ENCODE measurements around the gene CDC25A. TPM values are rescaled to one million over a fixed set of nuclear protein-coding genes. Genes with fewer than 3 reads are reported as not detected.

Gene CDC25A
- total RNA-seq, 1 experiment from 2014 or later, result 12.8 TPM

DNA sequence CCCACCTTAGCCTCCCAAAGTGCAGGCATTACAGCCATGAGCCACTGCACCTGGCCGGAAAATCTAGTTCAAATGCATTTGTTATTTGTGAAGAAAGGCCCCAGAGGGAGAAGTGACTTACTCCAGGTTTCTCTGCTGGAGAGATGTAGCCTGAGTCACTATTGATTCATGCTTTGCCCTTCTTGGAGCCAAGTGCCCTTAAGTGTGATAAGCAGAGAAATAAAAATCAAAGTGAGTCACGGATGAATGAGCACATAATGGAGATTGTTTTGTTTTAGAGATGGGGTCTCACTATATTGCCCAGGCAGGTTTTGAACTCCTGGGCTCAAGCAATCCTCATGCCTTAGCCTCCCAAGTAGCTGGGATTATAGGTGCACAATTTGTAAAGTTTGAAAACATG lies 33.1 kb downstream of the CDC25A start:
- 0 out of 2 replicates have a peak, but pooled peaks have one; percentile 18 for ATAC-seq
- Histone ChIP-seq H3K27ac (ENCODE audit: low read length) (no peak overlapping the region), H3K4me3 (ENCODE audit: low read depth in 2 of 2, low read length in 2 of 2) (no peak overlapping the region), H3K27me3 (ENCODE audit: control insufficient read depth, insufficient read depth, low read length) (no peaks in the 10 kb centered on the region), H3K4me1 (ENCODE audit: control insufficient read depth, insufficient read depth, low read length) (no peaks in the 10 kb centered on the region; the same call in 1 of the 2 replicates), H3K9me3 (ENCODE audit: control insufficient read depth, insufficient read depth, low read depth, low read length) (no peaks in the 10 kb centered on the region), H3K36me3 (ENCODE audit: control insufficient read depth, insufficient read depth, low read length) (no peaks in the 10 kb centered on the region; the same call in 1 of the 2 replicates)
- intact Hi-C loops (cut with micrococcal nuclease; ENCODE audit: unreplicated experiment), result loop anchor here (10.0 kb wide), 1 partner anchor 300 kb away; no protein-coding TSS in a partner anchor
- no peak for DNase-seq (ENCODE audit: low read depth, low spot score)
- ChIA-PET POLR2A (no interaction called here), CTCF (interaction anchor here (0.5 to 0.6 kb wide), 2 partner anchors 10 to 46 kb away, joined by 4 read pairs; no protein-coding TSS in a partner anchor)
- in situ Hi-C loops (cut with HindIII; ENCODE audit: low pct_unique_long_range_greater_than_20kb, low sequenced_read_pairs), result no loop called here
- BruUV-seq (replicated peaks), result no TSS peak
- TF ChIP-seq TCF7L2 (IDR thresholded peaks at IDR 0.05; ENCODE audit: low read depth, low read length), result no peak
- TF ChIP-seq, protein P1, sequence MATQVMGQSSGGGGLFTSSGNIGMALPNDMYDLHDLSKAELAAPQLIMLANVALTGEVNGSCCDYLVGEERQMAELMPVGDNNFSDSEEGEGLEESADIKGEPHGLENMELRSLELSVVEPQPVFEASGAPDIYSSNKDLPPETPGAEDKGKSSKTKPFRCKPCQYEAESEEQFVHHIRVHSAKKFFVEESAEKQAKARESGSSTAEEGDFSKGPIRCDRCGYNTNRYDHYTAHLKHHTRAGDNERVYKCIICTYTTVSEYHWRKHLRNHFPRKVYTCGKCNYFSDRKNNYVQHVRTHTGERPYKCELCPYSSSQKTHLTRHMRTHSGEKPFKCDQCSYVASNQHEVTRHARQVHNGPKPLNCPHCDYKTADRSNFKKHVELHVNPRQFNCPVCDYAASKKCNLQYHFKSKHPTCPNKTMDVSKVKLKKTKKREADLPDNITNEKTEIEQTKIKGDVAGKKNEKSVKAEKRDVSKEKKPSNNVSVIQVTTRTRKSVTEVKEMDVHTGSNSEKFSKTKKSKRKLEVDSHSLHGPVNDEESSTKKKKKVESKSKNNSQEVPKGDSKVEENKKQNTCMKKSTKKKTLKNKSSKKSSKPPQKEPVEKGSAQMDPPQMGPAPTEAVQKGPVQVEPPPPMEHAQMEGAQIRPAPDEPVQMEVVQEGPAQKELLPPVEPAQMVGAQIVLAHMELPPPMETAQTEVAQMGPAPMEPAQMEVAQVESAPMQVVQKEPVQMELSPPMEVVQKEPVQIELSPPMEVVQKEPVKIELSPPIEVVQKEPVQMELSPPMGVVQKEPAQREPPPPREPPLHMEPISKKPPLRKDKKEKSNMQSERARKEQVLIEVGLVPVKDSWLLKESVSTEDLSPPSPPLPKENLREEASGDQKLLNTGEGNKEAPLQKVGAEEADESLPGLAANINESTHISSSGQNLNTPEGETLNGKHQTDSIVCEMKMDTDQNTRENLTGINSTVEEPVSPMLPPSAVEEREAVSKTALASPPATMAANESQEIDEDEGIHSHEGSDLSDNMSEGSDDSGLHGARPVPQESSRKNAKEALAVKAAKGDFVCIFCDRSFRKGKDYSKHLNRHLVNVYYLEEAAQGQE (IDR thresholded peaks at IDR 0.05; ENCODE audit: insufficient read depth in 1 of 2, low read depth in 2 of 2, low read length in 1 of 2), result no peak
- TF ChIP-seq POLR2AphosphoS5 (IDR thresholded peaks at IDR 0.05; ENCODE audit: low read depth, low read length), result no peak
- TF ChIP-seq, protein P2, sequence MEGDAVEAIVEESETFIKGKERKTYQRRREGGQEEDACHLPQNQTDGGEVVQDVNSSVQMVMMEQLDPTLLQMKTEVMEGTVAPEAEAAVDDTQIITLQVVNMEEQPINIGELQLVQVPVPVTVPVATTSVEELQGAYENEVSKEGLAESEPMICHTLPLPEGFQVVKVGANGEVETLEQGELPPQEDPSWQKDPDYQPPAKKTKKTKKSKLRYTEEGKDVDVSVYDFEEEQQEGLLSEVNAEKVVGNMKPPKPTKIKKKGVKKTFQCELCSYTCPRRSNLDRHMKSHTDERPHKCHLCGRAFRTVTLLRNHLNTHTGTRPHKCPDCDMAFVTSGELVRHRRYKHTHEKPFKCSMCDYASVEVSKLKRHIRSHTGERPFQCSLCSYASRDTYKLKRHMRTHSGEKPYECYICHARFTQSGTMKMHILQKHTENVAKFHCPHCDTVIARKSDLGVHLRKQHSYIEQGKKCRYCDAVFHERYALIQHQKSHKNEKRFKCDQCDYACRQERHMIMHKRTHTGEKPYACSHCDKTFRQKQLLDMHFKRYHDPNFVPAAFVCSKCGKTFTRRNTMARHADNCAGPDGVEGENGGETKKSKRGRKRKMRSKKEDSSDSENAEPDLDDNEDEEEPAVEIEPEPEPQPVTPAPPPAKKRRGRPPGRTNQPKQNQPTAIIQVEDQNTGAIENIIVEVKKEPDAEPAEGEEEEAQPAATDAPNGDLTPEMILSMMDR (IDR thresholded peaks at IDR 0.05), result no peak
- no peak for TF ChIP-seq SIN3A (IDR thresholded peaks at IDR 0.05; ENCODE audit: borderline replicate concordance, insufficient read depth, low read depth, low read length)

DNA sequence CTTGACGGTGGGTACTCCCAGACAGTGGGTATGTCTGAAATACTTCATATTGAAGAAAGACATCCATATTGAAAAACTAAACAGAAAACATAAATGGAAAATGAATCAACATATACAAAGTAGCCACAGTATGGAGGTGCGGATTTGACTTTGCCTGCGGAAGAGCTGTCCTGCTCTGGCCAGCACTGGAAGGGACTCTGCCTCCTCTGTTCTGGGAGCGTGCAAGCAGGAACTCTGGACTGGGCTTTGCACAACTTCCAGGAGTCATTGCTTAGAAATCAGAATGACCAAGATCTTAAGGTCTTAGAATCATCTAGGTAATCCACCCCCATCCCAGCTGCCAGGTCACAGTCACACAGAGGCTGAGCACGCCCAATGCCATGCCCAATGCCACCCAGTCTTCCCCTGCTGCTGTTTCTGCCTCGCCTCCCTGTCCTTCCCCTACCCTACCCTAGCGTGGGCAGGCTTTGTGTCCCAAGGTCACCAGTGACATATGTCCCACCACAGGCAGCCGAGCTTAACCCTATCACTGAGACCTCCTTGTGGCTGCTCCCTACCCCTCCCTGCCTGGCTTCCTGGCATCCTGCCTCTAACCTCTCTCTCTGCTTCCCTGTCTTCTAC lies 36.3 kb downstream of the CDC25A start:
- Histone ChIP-seq H3K27me3 (ENCODE audit: control insufficient read depth, insufficient read depth, low read length) (no peaks in the 10 kb centered on the region), H3K9me3 (ENCODE audit: control insufficient read depth, insufficient read depth, low read depth, low read length) (no peaks in the 10 kb centered on the region), H3K36me3 (ENCODE audit: control insufficient read depth, insufficient read depth, low read length) (no peaks in the 10 kb centered on the region), H3K27ac (ENCODE audit: low read length) (no peak overlapping the region), H3K4me3 (ENCODE audit: low read depth in 2 of 2, low read length in 2 of 2) (no peak overlapping the region), H3K4me1 (ENCODE audit: control insufficient read depth, insufficient read depth, low read length) (no peaks in the 10 kb centered on the region; the same call in 1 of the 2 replicates)
- ATAC-seq (peak; percentile 71), DNase-seq (ENCODE audit: low read depth, low spot score) (no peak)
- CTCF ChIA-PET, result interaction anchor here (0.5 to 1.3 kb wide), 6 partner anchors 12 to 315 kb away, joined by 3 to 8 read pairs (median 4); no protein-coding TSS in a partner anchor
- POLR2A ChIA-PET, result interaction anchor here (0.5 kb wide), 1 partner anchor 32 kb away, joined by 3 read pairs; no protein-coding TSS in a partner anchor
- no TSS peak for BruUV-seq (replicated peaks)
- intact Hi-C loops (cut with micrococcal nuclease; ENCODE audit: unreplicated experiment), result loop anchor here (10.0 kb wide), 1 partner anchor 297 kb away; no protein-coding TSS in a partner anchor
- in situ Hi-C loops (cut with HindIII; ENCODE audit: low pct_unique_long_range_greater_than_20kb, low sequenced_read_pairs), result no loop called here
- TF ChIP-seq, protein P2 (IDR thresholded peaks at IDR 0.05), result peak; percentile 58
- no peak for TF ChIP-seq POLR2AphosphoS5 (IDR thresholded peaks at IDR 0.05; ENCODE audit: low read depth, low read length)
- TF ChIP-seq, protein P1 (IDR thresholded peaks at IDR 0.05; ENCODE audit: insufficient read depth in 1 of 2, low read depth in 2 of 2, low read length in 1 of 2), result no peak

Data from Panc1 (cell line).